HL-60/S4 treated with retinoic acid at 250 ng/mL for 4 days and 3 days (cell line): ENCODE measurements around the gene RUSC1.
"Not testable (repeated sequence)": the region's sequence is repeated elsewhere in the genome, so short reads cannot be mapped to it uniquely, and the experiment has no call there.

ENCODE experiments used
- in situ Hi-C: fragments of 300-500 bp; cut with MboI; formaldehyde crosslinking; loops from 2 replicates; pipeline ENCODE4 v1.7.0; 2022; ENCODE audit warnings: low sequenced_read_pairs

Gene RUSC1

DNA sequence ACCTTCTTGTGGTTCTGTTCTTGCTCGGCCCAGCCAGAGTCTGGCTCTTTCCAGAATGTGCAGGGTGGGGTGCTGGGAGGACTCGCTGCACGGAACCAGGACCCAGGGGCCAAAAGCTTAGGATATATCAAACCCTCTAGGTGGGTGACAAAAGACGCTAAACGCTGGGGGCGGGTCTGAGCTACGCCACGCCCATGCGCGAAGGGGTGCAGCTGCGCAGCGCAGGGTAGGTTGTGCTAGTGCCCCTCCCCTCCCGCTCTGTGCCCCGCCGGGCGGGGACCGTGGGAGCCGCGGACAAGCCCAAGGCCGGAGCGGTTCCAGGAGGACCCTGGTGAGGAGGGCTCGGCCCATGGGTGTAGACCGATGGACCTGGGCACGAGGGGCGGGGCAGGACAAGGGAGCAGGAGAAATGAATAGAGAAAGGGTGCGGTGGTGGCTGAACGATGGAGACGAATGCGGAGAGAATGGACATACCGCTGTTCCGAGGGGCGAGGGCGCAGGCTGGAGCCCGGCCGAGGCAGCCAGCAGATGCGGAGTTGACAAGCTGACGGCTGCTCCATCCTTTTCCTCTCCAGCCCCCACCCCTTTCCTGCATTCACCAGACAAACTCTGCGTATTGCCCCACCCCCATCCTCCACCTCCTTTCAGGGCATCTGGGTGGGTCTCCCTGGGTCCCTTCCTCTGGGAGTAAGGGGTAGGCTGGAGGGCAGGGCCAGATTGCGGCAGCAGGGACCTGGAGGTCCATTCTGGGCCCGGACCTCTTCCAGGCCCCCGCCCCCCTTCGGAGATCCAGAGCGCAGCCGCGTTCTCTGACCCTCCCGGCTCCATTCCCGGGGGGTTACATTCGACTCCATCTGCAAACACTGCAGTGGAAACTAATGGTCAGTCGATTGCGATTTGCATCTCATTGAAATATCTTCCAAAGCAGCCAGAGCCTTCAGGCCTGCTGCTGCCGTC, at the start of gene RUSC1:
Gene RUSC1, plus strand, starts transcription at position 234 of the 957 bp plus-strand sequence. CDS start 880 bp downstream, outside the sequence.
- in situ Hi-C loops = no loop called here

DNA sequence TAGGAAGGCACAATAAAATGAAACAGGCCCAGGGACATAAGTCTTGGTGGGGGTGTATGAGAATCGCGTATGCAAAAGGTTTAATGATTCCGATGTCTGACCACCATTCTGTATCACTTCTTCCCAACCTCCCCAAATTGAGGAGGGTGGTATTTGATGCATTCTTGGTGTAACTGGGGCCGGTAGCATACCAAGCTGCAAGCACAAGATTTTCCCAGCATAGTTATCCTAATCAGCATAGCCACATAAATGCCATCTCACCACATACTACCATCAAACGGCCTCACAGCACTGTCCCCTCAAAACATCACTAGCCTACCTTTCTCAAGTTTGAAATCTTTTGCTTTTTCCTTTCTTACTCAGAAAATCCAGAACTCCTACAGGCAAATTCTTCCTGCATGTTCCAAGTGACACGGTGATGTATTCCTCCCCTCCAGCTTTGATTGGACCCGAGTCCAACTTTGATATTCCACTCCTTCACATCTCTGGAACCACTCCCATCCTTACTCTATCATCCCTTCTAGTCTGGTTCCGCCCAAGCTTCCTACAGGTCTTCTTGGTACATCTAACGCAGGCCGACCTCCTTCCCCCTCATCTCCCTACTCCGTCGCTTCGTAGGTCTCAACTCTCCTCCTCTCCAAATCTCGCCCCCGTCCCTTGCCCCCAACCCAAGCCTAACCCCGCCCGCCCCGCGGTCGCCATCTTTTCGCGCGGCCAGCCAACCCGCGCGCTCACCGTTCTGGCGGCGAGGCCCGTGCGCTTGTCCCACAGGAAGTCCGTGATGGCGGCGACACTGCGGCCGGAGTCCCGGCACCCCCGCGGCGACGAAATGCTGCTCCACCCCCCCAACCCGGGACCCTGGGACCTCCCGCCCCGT, 48.0 kb upstream of the RUSC1 start:
- in situ Hi-C loops = no loop called here

GRCh38 chr1:155273343-155274245, 47.1 kb upstream of the RUSC1 start, which contains the start of gene CLK2:
CLK2 (minus strand) TSS chr1:155273504; CDS start chr1:155270977, 2,527 bp downstream.
- in situ Hi-C loops = no loop called here

DNA sequence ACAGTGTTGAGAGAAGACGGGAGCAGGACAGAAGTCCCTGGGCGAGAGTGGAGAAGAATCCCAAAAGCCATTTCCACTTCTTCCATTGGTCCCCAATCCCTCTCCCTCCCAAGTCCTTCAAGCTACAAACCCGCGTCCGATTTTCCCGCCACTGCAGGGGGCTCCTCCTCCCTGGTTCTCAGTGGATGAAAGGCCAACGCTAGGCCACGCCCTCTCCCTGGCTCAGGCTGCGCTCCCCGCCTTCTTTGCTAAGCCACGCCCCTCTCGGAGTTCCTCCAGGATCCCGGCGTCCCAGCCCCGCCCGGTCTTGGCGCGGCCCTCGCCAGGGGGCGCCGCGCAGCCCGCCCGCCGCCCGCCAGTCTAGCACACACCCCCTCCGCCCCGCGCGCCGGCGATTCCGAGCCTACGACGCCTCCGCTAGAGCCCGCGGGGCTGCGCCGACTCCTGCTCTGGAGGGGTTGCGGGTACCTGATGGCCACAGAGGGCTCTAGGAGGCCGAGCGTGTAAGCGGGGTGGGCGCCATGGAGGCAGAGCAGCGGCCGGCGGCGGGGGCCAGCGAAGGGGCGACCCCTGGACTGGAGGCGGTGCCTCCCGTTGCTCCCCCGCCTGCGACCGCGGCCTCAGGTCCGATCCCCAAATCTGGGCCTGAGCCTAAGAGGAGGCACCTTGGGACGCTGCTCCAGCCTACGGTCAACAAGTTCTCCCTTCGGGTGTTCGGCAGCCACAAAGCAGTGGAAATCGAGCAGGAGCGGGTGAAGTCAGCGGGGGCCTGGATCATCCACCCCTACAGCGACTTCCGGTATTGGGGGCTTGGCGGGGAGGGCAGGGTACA, 43.4 kb upstream of the RUSC1 start, which contains the start of gene HCN3:
Gene HCN3, plus strand, starts transcription at position 394 of the 832 bp plus-strand sequence. Its CDS starts 128 bp downstream, at position 522.
- in situ Hi-C loops = no loop called here

DNA sequence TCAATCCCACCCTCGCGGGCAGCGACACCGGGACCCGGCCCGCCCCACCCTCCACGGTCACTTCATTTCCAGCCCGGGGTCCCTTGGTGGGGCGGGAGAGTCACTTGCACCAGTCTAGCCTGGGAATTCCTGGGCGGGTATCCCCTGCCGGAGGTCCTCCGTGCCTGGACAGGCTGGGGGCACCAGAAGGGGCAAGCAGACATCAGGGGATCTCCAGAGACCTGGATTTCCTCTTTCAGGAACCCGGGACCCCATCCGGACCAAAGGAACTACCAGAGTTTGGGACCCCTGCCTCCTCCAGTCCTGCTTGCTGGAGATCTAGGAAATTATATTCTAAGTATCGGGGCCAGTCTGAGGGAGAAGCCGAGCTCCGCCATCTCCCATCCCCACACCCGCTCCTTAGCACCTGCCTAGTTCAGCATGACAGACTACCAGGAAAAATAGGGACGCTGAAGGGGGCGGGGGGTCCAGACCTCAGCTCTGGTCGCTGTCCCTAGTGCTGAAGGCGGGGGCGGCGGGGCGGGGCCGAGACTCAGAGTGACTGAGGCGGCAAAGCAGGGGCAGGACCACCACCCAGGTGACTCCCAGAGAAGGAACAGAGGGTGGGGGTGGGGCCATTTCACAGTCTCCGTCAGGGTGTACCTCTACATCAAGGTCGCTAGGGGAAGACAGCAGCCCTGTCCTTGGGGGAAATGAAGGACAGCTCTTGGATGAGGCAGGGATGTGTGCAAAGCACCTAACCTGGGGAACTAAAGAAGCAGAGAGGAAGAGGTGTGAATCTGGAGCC, 42.6 kb upstream of the RUSC1 start:
- in situ Hi-C loops = no loop called here

DNA sequence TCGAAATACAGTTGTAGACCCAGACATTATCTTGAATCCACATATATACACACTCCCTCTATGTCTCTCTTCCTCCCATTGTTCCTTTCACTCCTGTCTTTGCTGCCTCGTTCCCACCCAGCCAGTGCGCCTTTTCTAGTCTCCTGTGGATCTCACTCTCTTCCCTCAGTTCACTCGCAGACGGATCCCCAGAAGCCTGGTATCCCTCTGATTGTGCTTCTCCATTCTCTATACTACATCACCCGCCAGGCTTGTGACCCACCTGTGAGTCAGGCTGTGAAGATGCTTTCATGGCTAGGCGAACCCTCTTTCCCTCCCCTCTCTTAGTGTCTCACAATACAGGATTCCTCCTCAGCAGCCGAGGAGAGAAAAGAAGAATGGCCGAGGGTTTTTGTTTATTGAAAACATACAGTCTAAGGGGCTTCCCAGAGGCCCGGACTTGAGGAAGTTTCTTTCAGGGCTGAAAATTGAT, 42.0 kb upstream of the RUSC1 start:
- in situ Hi-C loops = no loop called here

DNA sequence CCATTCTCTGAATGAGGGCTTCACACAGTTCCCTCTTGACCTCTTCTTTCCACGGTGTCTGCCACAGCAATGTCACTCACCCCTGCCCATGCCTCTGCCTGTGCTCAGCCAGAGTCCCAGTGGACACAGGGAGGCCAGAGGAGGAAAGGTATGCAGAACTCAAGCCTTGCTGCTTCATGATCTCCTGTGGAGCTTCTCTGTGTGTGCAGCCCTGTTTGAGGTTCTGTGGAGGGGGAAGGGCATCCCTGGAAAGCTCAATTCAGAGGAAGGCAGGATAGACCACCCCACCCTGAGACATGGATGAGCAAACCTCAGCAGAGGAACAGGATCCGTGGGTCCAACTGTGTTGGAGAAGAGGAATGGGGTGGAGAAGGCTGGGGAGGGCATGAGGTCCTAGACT, 41.4 kb upstream of the RUSC1 start:
- in situ Hi-C loops = no loop called here

DNA sequence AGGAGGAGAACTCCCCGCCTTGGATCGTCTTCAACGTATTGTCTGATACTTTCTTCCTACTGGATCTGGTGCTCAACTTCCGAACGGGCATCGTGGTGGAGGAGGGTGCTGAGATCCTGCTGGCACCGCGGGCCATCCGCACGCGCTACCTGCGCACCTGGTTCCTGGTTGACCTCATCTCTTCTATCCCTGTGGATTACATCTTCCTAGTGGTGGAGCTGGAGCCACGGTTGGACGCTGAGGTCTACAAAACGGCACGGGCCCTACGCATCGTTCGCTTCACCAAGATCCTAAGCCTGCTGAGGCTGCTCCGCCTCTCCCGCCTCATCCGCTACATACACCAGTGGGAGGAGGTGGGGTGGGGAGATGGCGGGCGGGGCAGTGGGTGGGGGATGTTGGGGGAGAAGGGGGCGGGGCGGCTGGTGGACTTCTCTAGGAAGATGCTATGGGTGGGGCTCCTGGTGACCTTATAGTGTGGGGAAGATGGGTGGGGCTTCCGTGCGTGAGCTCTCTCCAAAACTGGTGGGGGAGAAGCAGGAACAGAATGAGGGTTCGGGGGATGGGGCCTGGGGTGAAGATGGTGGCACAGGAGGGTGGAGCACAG, 38.1 kb upstream of the RUSC1 start:
- in situ Hi-C loops = no loop called here

DNA sequence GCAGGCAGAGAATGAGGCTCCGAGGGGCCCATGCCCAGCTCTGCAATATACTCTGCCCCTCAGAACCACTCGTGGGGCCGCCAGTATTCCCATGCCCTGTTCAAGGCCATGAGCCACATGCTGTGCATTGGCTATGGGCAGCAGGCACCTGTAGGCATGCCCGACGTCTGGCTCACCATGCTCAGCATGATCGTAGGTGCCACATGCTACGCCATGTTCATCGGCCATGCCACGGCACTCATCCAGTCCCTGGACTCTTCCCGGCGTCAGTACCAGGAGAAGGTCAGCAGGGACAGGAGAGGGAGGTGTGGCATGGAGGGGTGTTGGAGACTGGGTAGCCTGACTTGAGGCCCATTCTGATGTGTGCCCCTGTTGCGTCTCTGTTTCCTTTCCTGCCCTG, 36.2 kb upstream of the RUSC1 start:
- in situ Hi-C loops = no loop called here

DNA sequence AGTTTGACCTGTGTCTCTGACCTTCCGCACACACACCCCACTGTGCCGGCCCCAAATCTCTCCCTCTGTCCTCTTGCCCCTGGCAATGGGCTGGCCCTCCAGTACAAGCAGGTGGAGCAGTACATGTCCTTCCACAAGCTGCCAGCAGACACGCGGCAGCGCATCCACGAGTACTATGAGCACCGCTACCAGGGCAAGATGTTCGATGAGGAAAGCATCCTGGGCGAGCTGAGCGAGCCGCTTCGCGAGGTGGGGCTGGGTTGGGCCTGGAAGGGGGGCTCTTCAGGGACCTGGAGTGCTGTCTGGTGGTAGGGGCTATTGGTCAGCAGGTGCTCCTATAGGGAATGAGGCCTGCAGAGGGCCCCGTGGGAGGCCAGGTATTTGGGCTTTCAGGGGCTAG, 35.6 kb upstream of the RUSC1 start:
- in situ Hi-C loops = no loop called here

GRCh38 chr1:155285631-155286044, 35.1 kb upstream of the RUSC1 start:
- in situ Hi-C loops = no loop called here

DNA sequence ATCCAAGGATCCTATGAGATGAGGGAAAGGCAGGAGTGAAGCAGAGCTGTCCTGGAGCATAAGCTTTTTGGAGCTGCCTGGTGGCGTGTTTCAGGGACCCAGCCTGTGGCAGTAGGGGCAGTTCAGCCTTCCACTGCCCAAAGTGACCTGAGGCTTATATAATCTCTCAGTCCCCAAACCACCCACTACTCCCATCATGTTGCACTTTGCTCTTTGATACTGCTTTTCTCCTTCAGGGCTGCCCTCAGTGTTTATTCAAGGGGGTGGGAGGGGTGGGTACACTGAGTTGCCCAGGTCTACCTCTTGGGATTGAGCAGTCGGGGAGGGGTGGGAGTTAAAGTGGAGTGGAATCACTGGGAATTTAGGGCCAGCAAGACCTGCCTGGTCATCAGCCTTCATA, 34.1 kb upstream of the RUSC1 start:
- in situ Hi-C loops = no loop called here

GRCh38 chr1:155287987-155288543, 32.6 kb upstream of the RUSC1 start:
- in situ Hi-C loops = no loop called here

DNA sequence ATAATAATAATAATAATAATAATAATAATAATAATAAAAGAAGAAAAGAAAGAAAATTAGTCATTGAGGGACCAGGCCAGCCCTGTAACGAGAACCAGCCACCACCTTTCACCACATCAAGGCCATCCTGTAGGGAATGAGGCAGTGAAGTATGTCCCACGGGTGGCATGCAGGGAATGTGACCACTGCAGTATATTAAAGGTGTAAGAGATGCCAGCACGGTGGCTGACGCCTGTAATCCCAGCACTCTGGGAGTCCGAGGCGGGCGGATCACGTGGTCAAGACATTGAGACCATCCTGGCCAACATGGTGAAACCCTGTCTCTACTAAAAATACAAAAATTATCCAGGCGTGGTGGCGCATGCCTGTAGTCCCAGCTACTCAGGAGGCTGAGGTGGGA, 29.7 kb upstream of the RUSC1 start:
- in situ Hi-C loops = not testable (repeated sequence)

DNA sequence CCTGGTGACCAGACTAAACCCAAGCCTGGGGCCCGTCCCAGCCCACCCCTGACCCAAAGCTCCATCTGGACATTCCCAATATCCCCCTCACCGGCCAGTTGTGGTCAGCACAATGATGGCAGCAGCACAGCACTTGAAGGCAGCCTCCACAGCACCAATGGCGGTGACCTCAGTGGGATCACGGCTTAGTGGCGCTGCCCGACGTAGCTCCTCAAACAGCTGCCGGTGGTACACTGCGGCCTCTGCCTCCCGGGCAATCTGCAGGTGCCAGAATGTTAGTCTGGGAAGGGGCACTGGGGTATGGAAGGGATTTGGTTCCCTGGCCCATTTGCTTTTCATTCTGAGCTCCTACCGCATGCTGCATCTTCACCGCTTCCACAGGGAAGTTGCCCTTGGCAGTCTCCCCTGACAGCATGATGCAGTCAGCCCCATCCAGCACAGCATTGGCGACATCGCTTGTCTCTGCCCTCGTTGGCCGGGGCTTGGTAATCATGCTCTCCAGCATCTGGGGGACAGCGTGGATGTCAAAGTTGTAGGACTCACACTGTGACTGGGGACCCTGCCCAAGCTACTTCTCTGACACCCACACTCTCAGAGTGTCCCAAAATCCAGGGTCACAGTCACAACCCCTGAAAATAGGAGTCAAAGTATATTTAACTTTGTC, 27.5 kb upstream of the RUSC1 start:
- in situ Hi-C loops = no loop called here

DNA sequence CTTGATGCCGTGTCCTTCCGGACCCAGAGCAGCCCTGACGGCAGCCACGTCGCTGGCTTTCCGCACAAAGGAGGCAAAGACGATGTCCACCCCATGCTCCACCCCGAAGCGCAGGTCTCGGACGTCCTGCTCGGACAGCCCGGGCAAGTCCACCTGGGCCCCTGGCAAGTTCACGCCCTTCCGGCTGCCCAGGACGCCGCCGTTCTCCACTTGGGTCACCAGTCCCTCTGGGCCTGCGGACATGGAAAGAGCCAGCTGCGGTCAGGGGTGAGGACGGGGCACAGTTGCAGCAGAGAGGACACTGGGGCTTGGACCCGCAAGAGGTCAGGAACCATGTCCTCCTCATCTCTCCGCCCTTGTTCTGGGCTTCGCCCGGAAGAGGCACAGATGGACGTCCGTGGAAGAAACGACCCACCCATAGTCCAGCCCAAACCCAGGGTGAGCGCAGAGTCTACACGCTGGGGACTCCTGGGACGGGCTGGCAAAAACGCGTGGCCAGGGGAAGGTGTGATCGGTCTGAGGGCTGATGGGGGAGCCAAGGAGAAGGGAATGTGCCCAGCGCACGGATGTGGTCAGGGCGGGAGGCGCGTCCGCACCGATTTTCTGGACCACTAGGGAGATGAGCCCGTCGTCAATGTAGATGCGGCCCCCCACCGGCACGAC, 26.0 kb upstream of the RUSC1 start:
- in situ Hi-C loops = no loop called here
